Gastroesophageal sphincter (tissue), 3 donors: ENCODE measurements around the gene WDR18.

Source experiments
- CTCF ChIP-seq, 4 experiments: fragments of 200-600 bp in 2 of 4; fragments of 450-650 bp in 2 of 4; sonication (generic) in 1 of 4; IDR thresholded peaks; one replicate each; pipeline ENCODE4 v1.5.1; 2017 to 2019; ENCODE audit warnings: antibody characterized with exemption in 4 of 4, mild to moderate bottlenecking in 2 of 4, moderate library complexity in 2 of 4
- EP300 ChIP-seq: sonication (generic); formaldehyde crosslinking; IDR thresholded peaks from one replicate; pipeline ENCODE4 v1.6.1; 2017; ENCODE audit warnings: antibody characterized with exemption, mild to moderate bottlenecking

GRCh38 chr19:990746-991145 lies 6.6 kb downstream of the WDR18 start:
- TF ChIP-seq EP300 = no peak
- no peak for TF ChIP-seq CTCF (IDR thresholded peaks at IDR 0.05)
